ENCODE measurements around the gene UTF1.

UTF1 gene

GRCh38 chr10:133236401-133237240 is 6.6 kb downstream of the UTF1 start:
- Histone ChIP-seq H3K4me2 (ENCODE audit: low read length) (no peak overlapping the region), H3K27me3 (ENCODE audit: low read depth, low read length) (peaks cover 9% of the 10 kb centered on the region; the same call in 1 of the 2 replicates), H3K9ac (ENCODE audit: low read length) (no peak overlapping the region), H3K9me3 (ENCODE audit: insufficient read depth, low read length) (no peaks in the 10 kb centered on the region), H3K4me3 (ENCODE audit: low read length) (no peak overlapping the region), H3K36me3 (replicated peaks; ENCODE audit: low read depth, low read length) (no peaks in the 10 kb centered on the region), H3K4me1 (ENCODE audit: low read length) (peaks cover 10% of the 10 kb centered on the region; the same call in 1 of the 2 replicates), H3K79me2 (ENCODE audit: low read length) (no peaks in the 10 kb centered on the region), H2AFZ (ENCODE audit: low read depth, low read length) (no peak overlapping the region), H4K20me1 (ENCODE audit: insufficient read depth, low read length) (no peaks in the 10 kb centered on the region), H3K27ac (ENCODE audit: low read length) (no peak overlapping the region)
- no peak for TF ChIP-seq CTCF (IDR thresholded peaks at IDR 0.05; ENCODE audit: low read depth, low read length)
- no peak for TF ChIP-seq EZH2phosphoT487 (IDR thresholded peaks at IDR 0.05; ENCODE audit: low read depth)

- H3K79me2 ChIP-seq (ENCODE audit: low read length), result no peaks in the 10 kb centered on the region
- no peak for TF ChIP-seq CTCF (IDR thresholded peaks at IDR 0.05; ENCODE audit: low read depth, low read length)
- no peak for TF ChIP-seq EZH2phosphoT487 (IDR thresholded peaks at IDR 0.05; ENCODE audit: low read depth)
- H4K20me1 ChIP-seq (ENCODE audit: insufficient read depth, low read length), result no peaks in the 10 kb centered on the region
- H3K9me3 ChIP-seq (ENCODE audit: insufficient read depth, low read length), result no peaks in the 10 kb centered on the region
- H2AFZ ChIP-seq (ENCODE audit: low read depth, low read length), result no peak overlapping the region
- H3K36me3 ChIP-seq (replicated peaks; ENCODE audit: low read depth, low read length), result no peaks in the 10 kb centered on the region
- H3K27me3 ChIP-seq (ENCODE audit: low read depth, low read length), result peaks cover 10% of the 10 kb centered on the region; the same call in 1 of the 2 replicates
- no peak overlapping the region for H3K27ac ChIP-seq (ENCODE audit: low read length)
- no peak overlapping the region for H3K9ac ChIP-seq (ENCODE audit: low read length)
- peaks cover 13% of the 10 kb centered on the region; the same call in 1 of the 2 replicates for H3K4me1 ChIP-seq (ENCODE audit: low read length)
- H3K4me2 ChIP-seq (ENCODE audit: low read length), result no peak overlapping the region
- no peak overlapping the region for H3K4me3 ChIP-seq (ENCODE audit: low read length)
These were observed 7.2 kb downstream of the UTF1 start for GRCh38 chr10:133237241-133237587.

GRCh38 chr10:133237588-133238465 is 7.8 kb downstream of the UTF1 start, which contains the start of gene VENTX:
TSS of gene VENTX (plus strand) at chr10:133237855. CDS start at chr10:133237915, 60 bp downstream.
- no peaks in the 10 kb centered on the region for H3K79me2 ChIP-seq (ENCODE audit: low read length)
- H3K4me1 ChIP-seq (ENCODE audit: low read length), result peaks cover 13% of the 10 kb centered on the region; the same call in 1 of the 2 replicates
- no peak within 1 kb of the TSS for H3K4me3 ChIP-seq (ENCODE audit: low read length)
- no peak within 1 kb of the TSS for H2AFZ ChIP-seq (ENCODE audit: low read depth, low read length)
- no peak for TF ChIP-seq CTCF (IDR thresholded peaks at IDR 0.05; ENCODE audit: low read depth, low read length)
- H3K27me3 ChIP-seq (ENCODE audit: low read depth, low read length), result peaks cover 10% of the 10 kb centered on the region; the same call in 1 of the 2 replicates
- no peak within 1 kb of the TSS for H3K9ac ChIP-seq (ENCODE audit: low read length)
- no peak within 1 kb of the TSS for H3K4me2 ChIP-seq (ENCODE audit: low read length)
- H4K20me1 ChIP-seq (ENCODE audit: insufficient read depth, low read length), result no peaks in the 10 kb centered on the region
- no peaks in the 10 kb centered on the region for H3K9me3 ChIP-seq (ENCODE audit: insufficient read depth, low read length)
- H3K27ac ChIP-seq (ENCODE audit: low read length), result no peak within 1 kb of the TSS
- H3K36me3 ChIP-seq (replicated peaks; ENCODE audit: low read depth, low read length), result no peaks in the 10 kb centered on the region

- Histone ChIP-seq H3K36me3 (replicated peaks; ENCODE audit: low read depth, low read length) (no peaks in the 10 kb centered on the region), H3K27ac (ENCODE audit: low read length) (no peak overlapping the region), H3K27me3 (ENCODE audit: low read depth, low read length) (peaks cover 10% of the 10 kb centered on the region; the same call in 1 of the 2 replicates), H3K9ac (ENCODE audit: low read length) (no peak overlapping the region), H2AFZ (ENCODE audit: low read depth, low read length) (no peak overlapping the region), H3K79me2 (ENCODE audit: low read length) (no peaks in the 10 kb centered on the region), H3K4me1 (ENCODE audit: low read length) (peaks cover 13% of the 10 kb centered on the region; the same call in 1 of the 2 replicates), H4K20me1 (ENCODE audit: insufficient read depth, low read length) (no peaks in the 10 kb centered on the region), H3K9me3 (ENCODE audit: insufficient read depth, low read length) (no peaks in the 10 kb centered on the region), H3K4me3 (ENCODE audit: low read length) (no peak overlapping the region), H3K4me2 (ENCODE audit: low read length) (no peak overlapping the region)
- TF ChIP-seq EZH2phosphoT487 (IDR thresholded peaks at IDR 0.05; ENCODE audit: low read depth), result no peak
- TF ChIP-seq CTCF (IDR thresholded peaks at IDR 0.05; ENCODE audit: low read depth, low read length), result no peak
These were observed 8.4 kb downstream of the UTF1 start for GRCh38 chr10:133238466-133238804.
